ENCODE data around the gene SETD7.

- TF ChIP-seq CTCF (IDR thresholded peaks at IDR 0.05) = no peak
- TF ChIP-seq POLR2A (IDR thresholded peaks at IDR 0.05) = no peak
Measured at GRCh38 chr4:139587446-139587845, 31.4 kb upstream of the SETD7 start.
